Midbrain (tissue), 1 donor: ENCODE measurements around the gene GABRQ.

Experiments
- DNase-seq: peaks from one replicate; lab custom pipeline; 2025; lab: John Stamatoyannopoulos, UW

GABRQ gene

DNA sequence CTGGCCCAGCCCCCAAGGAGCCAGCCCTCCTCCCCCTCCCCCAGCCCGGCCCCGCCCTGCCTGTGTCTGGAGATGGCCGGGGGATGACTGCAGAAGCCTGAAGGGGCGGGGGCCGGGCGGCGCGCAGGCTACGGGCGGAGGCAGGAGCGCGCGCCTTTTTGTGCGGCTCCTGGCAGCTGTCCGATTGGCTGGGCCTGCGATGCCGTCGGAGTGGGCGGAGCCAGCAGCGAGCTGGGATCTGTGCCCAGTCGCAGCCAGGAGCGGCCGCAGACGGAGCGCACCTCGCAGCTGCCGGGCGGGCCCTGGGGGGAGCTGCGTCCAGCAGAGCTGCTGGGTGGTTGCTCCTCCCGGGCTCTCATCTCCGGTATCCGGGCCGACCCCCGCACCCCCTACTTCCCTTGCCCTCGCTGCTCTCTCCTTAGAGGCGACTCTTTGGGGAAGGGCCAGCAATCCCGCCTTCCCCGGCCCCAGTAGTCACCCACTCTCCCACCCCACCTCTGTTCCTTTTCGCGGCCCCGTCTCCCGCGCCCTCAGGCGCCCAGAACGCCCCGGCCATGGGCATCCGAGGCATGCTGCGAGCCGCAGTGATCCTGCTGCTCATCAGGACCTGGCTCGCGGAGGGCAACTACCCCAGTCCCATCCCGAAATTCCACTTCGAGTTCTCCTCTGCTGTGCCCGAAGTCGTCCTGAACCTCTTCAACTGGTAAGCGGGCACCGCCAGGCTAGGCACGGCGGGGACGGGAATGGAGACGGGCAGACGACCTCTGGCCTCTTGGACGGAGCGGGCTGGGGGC lies at the start of gene GABRQ:
Gene GABRQ (plus strand): TSS at position 247 of the 794 bp plus-strand sequence. CDS start 308 bp downstream, at position 555.
- DNase-seq: peak; percentile 10

DNA sequence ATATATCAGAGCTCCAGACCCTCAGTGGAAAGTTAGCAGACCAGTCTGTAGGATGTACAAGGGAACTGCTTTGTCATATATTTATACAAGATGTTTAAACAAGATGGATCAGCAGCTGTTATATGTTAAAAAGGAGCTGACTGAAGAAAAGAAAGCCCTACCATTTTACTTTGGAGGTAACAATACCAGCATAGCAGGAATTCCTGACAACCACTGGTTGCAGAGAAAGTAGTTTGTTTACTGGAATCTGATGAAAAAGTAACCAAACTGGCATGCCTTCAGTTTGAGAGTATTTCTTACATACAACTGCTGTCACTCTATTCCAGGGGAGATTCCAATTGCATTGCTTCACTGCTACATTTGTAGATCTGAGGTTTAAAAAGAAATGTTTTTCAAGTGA lies 49.5 kb upstream of the GABRQ start:
- no peak for DNase-seq

DNA sequence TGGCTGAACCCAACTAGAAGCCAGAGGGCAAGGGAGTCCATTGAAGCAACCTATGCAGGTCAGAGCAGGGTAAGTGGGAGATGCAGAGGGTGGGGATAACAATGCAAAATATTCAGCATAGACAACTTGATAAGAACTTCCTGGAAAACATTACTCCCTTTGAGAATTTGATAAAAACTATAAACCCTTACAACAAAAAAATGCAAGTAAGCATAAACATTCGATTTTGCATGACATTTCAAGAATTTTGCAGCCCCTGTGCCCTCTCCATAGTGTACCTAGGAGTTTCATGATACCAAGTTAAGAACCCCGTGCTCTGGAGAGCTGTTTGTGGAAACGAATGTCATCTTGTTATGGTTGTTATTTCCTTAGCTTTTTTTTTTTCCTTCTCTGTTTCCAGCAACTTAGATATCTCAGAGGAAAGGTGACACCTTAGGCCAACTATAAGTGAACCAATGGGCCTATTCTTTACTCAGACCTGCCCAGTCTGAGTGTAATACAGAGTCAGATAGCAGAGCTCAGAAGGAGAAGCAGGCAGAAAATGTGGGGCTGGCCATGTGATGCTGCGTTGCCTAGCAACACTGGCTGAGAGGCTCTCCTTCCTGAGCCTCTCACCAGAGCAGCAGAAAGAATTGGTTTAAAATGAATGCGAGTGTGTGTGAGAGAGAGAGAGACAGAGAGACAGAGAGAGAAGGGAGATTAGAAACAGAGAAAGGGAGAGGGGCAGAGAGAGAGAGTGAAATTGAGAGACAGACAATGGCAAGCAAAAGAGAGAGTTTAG lies 36.7 kb upstream of the GABRQ start:
- DNase-seq: peak; percentile 13

DNA sequence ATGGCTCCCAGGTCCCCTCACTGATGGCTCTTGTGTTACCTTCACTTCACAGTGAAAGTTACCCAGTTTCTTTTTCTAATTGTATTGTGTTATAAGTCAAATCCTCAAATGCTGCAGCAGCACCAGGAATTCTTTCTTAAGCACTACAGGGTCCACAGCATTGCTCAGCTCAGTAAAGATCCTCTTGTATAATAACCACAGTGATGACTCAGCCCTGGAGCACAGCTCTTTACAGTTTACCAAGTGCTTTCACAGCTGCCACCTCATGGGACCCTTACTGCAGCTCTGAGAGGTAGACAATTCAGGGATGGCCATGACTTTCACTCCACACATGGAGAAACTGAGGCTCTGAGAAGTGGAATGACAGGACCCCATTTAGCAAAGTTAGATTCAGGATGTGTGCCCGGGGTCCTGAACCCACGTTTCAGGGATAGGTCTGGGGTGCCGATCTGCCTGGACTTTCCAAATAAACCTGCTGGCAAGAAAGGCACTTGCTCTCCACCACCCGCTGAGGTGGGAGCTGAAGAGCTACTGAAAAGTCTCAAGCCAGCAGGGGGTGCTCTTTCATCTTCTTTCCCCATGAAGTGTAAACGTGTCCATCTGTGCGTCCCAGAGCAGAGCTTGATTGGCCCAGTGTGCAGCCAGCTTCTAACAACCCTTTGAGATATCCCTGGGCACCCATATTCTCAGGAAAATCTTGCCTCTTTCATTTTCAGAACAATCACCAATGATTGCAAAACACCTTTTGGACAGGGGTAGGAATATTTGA lies 35.7 kb upstream of the GABRQ start:
- no peak for DNase-seq

DNA sequence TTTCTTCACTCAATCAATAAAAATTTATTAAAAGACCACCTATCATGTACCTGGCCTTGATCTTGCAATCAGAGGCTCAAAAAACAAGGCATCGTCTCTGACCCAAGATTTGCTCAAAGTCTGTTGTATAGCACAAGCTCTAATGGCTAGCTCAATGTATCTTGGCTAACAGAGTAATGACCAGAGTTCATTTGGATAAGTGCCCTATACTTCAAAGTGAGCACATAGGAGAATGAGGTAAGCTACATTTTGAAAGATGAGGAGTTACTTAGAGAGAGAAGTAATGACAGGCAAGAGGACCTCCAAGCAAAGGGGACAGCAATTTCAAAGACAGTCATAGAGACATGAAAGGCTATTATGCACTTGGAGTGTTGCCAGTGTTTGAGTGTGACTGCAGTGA lies 22.9 kb upstream of the GABRQ start:
- no peak for DNase-seq

DNA sequence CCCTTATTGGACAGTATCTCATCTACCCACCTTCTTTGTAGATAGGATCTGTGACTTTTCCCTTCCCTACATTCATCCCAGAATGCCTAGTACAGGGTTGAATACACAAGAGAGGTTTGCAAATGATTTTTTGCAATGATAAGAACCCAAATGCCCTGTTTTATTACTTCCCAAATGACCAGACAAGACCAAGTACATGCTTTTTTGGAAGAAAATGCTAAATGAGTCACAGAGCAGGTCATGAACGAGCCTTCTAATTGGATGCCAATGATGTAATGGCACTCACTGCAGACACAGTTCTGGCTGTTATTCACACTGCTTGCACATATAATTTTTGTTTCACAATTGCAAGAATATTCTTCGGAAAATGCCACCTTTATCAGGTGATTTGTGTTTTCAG lies 17.8 kb upstream of the GABRQ start:
- DNase-seq: no peak

DNA sequence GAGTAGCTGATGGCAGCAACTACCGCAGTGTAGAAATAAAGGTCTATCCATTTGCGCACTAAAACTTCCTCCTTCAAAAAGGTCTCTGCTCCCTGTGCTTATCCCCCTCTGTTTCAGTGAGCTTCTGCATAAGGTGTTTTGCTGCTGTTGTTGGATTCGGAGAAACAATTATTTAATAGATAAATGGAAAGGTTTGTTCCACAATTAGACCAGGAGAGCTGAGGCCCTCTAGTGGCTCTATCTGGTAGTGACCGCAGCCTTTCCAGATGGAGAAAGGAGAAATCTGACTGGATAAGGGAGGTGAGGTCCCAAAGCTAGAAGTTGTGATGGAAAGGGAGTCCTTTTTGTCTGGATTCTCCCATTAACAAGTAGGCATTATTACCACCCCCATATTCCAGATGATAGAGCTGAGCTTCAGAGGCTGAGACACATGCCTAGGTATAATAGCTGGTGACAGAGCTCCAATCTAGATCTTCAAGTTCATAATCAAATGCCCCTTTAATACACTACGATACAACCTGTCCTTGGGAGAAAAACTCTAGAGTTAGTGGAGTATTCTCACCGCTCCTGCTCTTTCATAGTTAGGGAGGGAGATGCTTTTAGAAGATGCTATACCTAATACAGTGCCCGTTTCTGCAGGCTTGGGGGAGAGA lies 5.1 kb upstream of the GABRQ start:
- peak; percentile 40 for DNase-seq

DNA sequence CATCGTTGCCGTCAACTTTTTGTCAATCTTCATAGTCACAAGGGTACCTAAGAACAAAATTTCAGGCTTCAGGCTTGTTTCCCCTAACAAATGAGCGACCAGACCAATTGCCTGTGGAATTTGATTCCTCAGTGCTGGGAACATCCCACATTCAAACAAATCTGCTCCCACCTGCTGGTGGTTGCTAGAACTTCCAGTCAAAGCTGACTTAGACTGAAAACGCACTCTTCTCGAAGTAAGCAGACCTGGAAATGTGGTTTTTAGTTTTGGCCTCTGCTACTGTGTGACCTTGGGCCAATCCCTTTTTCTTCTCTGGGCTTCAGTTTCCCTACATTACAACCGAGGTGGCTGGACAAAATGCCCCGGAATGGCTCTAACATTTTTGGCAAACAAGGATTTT lies 1.8 kb upstream of the GABRQ start:
- DNase-seq: peak; percentile 19

DNA sequence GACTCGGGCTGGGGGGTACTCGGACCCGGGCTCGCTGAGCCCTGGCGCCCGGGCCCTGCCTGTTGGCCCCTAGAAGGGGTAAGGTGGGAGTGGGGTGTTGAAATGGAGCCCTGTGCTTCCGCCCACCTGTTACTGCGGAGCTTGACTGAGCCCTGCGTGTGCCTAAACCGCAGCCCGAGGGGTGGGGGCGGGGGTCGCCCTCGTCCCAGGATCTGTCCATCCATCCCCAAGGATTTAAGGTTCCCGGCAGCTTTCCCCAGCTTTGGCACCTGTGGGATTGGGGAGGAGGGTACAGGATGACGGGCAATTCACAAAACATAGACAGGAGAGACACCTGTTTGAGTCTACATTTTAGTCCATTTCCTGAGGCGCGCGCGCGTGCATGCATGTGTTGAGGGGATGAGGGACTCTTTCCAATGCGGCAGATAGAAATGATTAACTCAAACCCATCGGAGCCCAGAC lies 779 bp downstream of the GABRQ start:
- no peak for DNase-seq

DNA sequence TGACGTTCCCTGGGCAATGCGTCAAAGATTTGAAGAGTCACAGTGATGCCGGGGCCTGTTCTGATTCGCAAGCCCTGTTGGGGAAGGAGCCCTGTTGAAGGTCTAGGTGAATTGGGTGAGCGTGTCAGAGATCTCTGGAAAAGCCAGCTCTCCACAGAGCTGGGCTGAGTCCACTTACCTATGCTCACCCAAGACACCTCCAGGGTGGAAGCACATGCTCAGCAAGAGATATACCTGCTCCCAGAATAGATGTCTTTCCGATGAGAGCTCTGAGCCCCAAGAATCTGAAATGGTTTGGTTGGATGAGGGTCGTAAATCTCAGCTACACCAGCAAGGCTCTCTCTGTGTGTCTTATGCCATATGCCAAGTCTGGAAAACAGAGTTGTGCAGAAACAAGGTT lies 1.7 kb downstream of the GABRQ start:
- no peak for DNase-seq

DNA sequence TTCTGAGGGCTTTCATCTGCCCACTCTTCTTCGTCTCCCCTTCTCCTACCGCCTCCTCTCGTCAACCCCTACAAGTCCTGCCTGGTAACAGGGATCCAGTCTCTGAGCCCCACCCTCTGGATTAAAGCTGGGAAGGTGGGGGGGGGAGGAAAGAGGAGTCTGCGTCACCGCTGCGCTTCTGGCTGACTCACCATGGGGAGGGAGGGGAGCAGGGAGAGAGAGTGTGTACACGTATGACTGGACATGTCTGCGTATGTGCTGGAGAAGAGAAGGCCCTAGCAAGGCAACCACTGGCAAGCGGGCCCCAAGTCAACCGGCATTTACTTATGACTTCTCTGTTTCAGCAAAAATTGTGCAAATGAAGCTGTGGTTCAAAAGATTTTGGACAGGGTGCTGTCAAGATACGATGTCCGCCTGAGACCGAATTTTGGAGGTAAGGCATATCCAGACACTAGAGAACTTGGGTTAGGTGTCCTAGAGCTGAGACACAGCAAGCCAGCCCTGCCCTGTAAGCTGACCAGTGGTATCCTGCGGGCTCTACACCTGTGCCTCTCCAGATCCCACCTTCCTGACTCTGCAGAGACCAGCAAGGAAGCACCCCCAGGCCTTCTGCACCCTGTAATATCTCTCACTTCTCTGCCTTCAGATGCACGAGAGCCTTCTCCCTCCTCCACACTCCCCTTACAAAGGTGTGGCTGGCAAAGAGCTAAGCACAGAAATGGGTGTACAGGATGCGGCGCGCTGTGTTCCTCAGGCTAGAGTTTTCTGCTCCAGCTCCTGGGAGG lies 2.5 kb downstream of the GABRQ start:
- DNase-seq: no peak

DNA sequence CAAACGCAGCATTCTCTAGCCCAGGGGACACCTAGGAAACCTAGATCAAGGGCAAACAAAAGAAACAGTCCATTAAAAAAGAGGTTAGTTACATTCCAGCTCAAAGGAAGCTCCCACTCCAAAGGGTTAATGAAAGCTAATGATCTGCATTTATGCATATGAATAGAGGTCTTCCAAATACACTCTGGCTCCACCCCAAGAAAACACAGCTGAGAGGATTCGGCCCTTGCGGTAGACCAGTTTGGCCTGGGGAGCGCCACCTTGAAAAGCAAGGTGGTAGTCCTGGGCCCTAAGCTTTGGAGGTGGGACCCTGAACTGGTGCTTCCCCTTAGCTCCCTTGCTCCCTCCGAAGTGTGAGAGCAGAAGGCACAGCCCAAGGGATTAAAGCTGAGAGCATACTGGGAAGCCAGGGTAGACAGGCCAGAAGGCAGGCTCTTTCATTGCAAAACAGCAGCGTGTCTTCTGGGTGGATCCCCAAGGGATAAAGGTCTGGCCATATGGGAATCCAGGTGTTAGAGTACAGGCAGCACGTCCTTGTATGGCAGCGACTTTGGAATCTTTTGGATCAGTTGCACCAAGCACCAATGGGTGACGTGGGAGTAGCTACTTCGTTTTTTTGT lies 3.7 kb downstream of the GABRQ start:
- DNase-seq: no peak

DNA sequence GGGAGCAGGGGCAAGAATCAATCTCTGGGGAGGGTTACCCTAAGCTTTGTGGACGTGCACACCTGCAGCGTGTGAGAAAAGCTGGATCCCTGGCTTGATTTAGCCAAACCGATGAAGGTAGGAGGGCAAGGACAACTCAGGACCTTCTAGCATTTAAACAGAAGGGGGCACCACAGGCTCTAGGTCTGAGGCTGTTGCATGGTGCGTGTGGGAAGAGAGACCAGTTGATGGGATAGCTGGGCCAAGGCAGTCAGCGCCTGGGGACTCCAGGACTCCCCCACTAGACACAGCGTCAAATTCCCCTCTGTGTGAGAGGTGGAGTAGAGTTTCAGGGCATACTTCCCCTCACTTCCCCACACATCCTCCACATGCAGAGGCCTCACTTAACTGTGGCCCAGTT lies 4.3 kb downstream of the GABRQ start:
- DNase-seq: peak; percentile 10

DNA sequence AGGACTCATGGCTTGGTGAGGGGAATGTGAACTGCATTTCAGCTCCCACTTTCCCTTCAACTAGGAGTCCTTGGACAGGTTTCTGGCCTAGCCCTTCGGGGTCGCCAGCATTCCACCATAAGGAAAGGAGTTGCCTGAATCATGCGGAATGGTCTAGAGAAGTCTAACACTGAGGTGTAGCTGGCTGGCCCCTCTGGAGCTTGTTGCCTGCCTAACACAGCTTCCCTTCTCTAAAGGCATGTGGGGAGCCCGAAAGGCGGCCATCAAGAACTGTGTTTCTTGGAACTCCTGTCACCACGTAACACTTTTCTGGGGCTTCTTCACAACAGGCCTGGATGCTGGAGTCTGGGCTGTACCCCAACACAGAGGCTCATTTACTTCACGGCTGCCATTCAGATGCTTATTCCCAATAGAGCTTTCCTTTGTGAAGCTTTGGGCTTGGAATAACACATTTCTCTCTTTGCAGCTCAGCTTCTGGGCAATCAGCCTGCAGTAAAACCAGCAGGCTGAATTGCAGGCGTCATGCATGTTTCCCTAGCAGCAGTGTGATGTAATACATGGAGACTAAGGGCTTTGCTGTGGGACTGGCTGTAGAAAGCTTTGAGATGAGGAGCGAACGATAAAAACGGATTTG lies 5.4 kb downstream of the GABRQ start:
- DNase-seq: peak; percentile 39

DNA sequence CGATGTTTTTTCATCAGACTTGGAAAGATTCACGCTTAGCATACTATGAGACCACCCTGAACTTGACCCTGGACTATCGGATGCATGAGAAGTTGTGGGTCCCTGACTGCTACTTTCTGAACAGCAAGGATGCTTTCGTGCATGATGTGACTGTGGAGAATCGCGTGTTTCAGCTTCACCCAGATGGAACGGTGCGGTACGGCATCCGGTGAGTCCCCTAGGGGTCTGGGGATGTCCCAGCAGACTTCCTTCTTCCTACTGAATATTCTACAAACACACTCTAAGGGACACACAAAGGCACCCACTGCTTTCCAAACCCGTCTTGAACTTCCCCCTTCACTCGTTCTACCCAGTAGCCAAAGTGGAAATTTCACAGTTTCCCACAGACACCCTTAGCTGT lies 9.3 kb downstream of the GABRQ start:
- DNase-seq: no peak

DNA sequence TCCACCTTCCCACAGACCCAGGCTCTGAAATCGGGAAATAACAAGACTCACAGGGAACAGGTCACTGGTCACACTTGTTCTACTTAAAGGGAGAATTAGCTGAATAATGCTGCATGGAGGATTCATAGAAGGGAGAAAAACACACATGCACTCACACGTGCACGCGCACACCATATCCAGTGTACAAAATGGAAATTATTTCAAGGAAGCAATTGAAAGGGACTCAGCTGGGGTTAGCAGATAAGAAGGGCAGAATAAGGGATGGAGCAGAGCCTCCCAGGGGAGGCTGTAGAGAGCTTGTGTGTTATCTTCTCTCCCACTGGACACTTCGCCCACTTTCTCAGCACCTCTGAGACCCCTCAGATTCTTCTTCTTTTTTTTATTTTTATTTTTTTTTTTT lies 10.3 kb downstream of the GABRQ start:
- DNase-seq: no peak

DNA sequence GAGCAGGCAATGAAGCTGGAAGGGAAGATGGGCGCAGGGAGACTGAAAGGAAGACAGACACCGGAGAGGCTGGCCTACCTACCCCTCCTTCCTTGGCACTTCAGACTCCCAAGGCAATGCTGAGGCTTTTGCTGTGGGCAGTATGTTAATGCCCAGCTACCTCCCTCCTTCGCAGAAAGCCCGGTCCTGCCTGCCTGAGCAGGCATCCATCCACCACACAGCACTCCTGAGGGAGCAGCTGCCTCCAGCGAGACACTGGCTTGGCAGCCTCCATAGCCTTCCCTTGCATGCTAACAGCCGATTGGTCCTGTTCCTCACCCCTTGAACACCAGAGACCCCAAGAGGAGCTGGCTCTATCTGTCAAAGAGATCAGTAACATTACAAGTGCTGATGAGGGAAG lies 14.4 kb downstream of the GABRQ start:
- DNase-seq: no peak

DNA sequence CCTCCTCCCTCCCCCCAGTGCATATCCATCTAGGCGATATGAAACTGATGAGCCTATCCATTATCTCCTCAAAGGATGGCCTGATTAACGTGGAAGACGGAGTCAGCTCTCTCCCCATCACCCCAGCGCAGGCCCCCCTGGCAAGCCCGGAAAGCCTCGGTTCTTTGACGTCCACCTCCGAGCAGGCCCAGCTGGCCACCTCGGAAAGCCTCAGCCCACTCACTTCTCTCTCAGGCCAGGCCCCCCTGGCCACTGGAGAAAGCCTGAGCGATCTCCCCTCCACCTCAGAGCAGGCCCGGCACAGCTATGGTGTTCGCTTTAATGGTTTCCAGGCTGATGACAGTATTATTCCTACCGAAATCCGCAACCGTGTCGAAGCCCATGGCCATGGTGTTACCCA lies 14.8 kb downstream of the GABRQ start:
- no peak for DNase-seq

DNA sequence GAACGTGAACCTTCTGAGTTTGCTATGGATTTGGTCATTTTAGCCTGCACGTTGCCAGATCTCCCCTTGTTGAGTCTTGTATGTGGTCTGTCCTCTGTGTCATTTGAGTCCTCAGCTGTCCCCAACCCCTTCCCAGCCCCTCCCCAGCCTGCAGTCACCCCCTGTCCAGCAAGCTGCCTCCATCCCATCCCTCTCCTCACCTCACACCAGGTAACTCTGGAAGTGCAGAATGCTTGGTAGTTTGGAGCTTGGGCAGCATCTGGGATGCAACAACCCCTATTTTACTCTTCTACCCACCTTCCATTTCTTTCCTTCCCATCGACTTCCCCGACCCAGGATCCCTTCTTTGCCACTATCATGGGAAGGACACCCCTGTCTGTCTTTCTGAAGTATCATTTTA lies 18.4 kb downstream of the GABRQ start:
- no peak for DNase-seq

DNA sequence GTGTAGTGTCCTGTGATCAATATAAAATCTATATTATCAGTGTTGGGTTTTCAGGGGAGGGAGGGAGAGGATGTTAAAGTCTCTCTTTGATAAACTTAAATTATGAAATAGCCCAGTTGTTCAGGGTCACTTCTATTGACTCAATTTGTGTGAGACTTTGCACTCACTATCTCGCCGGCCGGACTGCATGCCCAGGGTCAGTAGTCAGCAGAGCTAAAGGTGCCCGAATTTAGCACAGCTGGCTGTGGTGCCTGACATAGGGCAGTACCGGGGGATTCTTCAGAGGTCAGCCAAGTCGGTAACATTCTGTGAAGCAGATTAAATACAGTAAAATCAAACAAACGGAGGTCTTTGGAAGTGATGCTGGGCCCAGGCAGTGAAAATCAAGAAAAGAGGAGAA lies 19.2 kb downstream of the GABRQ start:
- DNase-seq: no peak
